Neuronal stem cell (in vitro differentiated cells): Measurements from ENCODE around the gene SYT1.
A peak's percentile ranks its signal among the peaks of the same experiment; 100 is the strongest.

Source experiments
- DNase-seq: peaks from one replicate; pipeline ENCODE4 v3.0.0-alpha.2; 2013; ENCODE audit warnings: low spot score
- H2AFZ ChIP-seq: one replicate; pipeline ENCODE4 v1.6.1; 2013; ENCODE audit warnings: mild to moderate bottlenecking, low read length, inconsistent platforms
- H2AK5ac ChIP-seq: 2 replicates; pipeline ENCODE4 v1.6.1; 2013; ENCODE audit warnings: low read depth, mild to moderate bottlenecking, inconsistent platforms, low read length, moderate library complexity, mixed read lengths
- H2BK120ac ChIP-seq: 2 replicates; pipeline ENCODE4 v1.6.1; 2013; ENCODE audit warnings: low read depth, mild to moderate bottlenecking, inconsistent platforms, low read length, moderate library complexity, mixed read lengths
- H2BK12ac ChIP-seq: one replicate; pipeline ENCODE4 v1.6.1; 2013; ENCODE audit warnings: low read length, inconsistent platforms
- H2BK15ac ChIP-seq: 2 replicates; pipeline ENCODE4 v1.6.1; 2013; ENCODE audit warnings: mild to moderate bottlenecking, low read length, inconsistent platforms, mixed read lengths
- H2BK5ac ChIP-seq: one replicate; pipeline ENCODE4 v1.6.1; 2013; ENCODE audit warnings: inconsistent platforms, mild to moderate bottlenecking, low read length, moderate library complexity
- H3K14ac ChIP-seq: one replicate; pipeline ENCODE4 v1.6.1; 2013; ENCODE audit warnings: low read length, inconsistent platforms
- H3K18ac ChIP-seq: 2 replicates; pipeline ENCODE4 v1.6.1; 2013; ENCODE audit warnings: low read length, inconsistent platforms
- H3K23ac ChIP-seq: 2 replicates; pipeline ENCODE4 v1.6.1; 2013; ENCODE audit warnings: low read depth, mild to moderate bottlenecking, mixed read lengths, low read length, inconsistent platforms; ENCODE audit not compliant: poor library complexity
- H3K27ac ChIP-seq: replicated peaks from 3 replicates; pipeline ENCODE4 v1.5.1; 2013; ENCODE audit warnings: low read length, inconsistent platforms
- H3K27me3 ChIP-seq, 3 experiments: 2 replicates each; pipeline ENCODE4 v1.6.1; 2013; ENCODE audit warnings: low read length in 3 of 3, mild to moderate bottlenecking in 2 of 3, inconsistent platforms in 1 of 3, low read depth in 1 of 3, mixed read lengths in 1 of 3, moderate library complexity in 1 of 3; ENCODE audit not compliant: control insufficient read depth in 3 of 3, insufficient read depth in 3 of 3
- H3K36me3 ChIP-seq, 2 donors: replicated peaks in 1 of 2; 2 replicates each; pipeline ENCODE4 v1.6.1; 2013; ENCODE audit warnings: low read length in 2 of 2; ENCODE audit not compliant: control insufficient read depth in 2 of 2, insufficient read depth in 2 of 2
- H3K4ac ChIP-seq: 2 replicates; pipeline ENCODE4 v1.6.1; 2013; ENCODE audit warnings: inconsistent platforms, mild to moderate bottlenecking, low read length, moderate library complexity
- H3K4me1 ChIP-seq, 2 donors: 1 replicate in 1 of 2; 2 replicates in 1 of 2; pipeline ENCODE4 v1.6.1; 2013; ENCODE audit warnings: low read length in 2 of 2, low read depth in 1 of 2; ENCODE audit not compliant: control insufficient read depth in 2 of 2, insufficient read depth in 1 of 2
- H3K4me2 ChIP-seq: one replicate; pipeline ENCODE4 v1.6.1; 2013; ENCODE audit warnings: mild to moderate bottlenecking, low read length, inconsistent platforms; ENCODE audit not compliant: insufficient read depth, poor library complexity, severe bottlenecking
- H3K4me3 ChIP-seq, 2 donors: 2 replicates each; pipeline ENCODE4 v1.5.1; 2013; ENCODE audit warnings: low read length in 2 of 2, mild to moderate bottlenecking in 2 of 2, inconsistent platforms in 1 of 2, moderate library complexity in 1 of 2
- H3K79me1 ChIP-seq: one replicate; pipeline ENCODE4 v1.6.1; 2013; ENCODE audit warnings: low read depth, mild to moderate bottlenecking, inconsistent platforms, low read length, moderate library complexity
- H3K9ac ChIP-seq: one replicate; pipeline ENCODE4 v1.6.1; 2013; ENCODE audit warnings: mild to moderate bottlenecking, low read depth, low read length, inconsistent platforms; ENCODE audit not compliant: poor library complexity
- H3K9me3 ChIP-seq, 2 donors: replicated peaks in 1 of 2; 2 replicates each; pipeline versions ENCODE3 to v1.6.1; 2013; ENCODE audit warnings: low read length in 2 of 2, mild to moderate bottlenecking in 2 of 2, inconsistent platforms in 1 of 2, low read depth in 1 of 2, mixed read lengths in 1 of 2, moderate library complexity in 1 of 2; ENCODE audit not compliant: control insufficient read depth in 2 of 2, insufficient read depth in 1 of 2
- H4K8ac ChIP-seq: one replicate; pipeline ENCODE4 v1.6.1; 2013; ENCODE audit warnings: low read depth, mild to moderate bottlenecking, inconsistent platforms, low read length, moderate library complexity
- H4K91ac ChIP-seq: one replicate; pipeline ENCODE4 v1.6.1; 2013; ENCODE audit warnings: low read length, low read depth, mild to moderate bottlenecking, inconsistent platforms; ENCODE audit not compliant: poor library complexity
- WGBS, 2 donors: extraction: QIAGEN DNeasy Blood & Tissue Kit; methylation state at CpG; one replicate each; pipeline ENCODE4 v1.1.7; 2013; ENCODE audit warnings: missing lambda C conversion rate in 2 of 2, mixed read lengths in 1 of 2; ENCODE audit not compliant: insufficient read length in 2 of 2, insufficient replicate concordance in 1 of 2; ENCODE audit errors: extremely low coverage in 2 of 2; 5-methylcytosine and 5-hydroxymethylcytosine counted together

The SYT1 gene

DNA sequence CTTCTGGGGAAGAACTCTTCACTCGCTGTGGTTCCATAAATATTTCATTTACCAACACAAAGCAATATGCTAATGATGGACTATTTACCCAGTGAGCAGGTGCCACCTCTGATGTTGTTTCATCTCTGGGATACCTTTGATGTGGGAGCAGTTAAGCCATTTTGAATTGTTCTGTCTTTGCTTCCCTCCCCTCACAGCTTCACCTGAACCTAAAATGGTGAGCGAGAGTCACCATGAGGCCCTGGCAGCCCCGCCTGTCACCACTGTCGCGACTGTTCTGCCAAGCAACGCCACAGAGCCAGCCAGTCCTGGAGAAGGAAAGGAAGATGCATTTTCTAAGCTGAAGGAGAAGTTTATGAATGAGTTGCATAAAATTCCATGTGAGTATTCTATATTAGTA lies 352.7 kb downstream of the SYT1 start:
- DNase-seq: no peak
- Histone ChIP-seq H3K9me3 (peaks cover 5 to 18% of the 10 kb centered on the region in 2 donors), H3K4ac (no peak overlapping the region), H3K14ac (peak overlapping the region; percentile 82), H3K79me1 (peaks cover 3% of the 10 kb centered on the region), H2BK15ac (no peak overlapping the region), H3K27me3 (no peaks in the 10 kb centered on the region), H2BK12ac (no peak overlapping the region), H3K4me1 (no peaks in the 10 kb centered on the region), H2AFZ (no peak overlapping the region), H2BK120ac (no peak overlapping the region), H3K9ac (no peak overlapping the region), H4K8ac (no peak overlapping the region), H3K27ac (no peak overlapping the region), H3K36me3 (peaks cover 0 to 3% of the 10 kb centered on the region in 2 donors), H2AK5ac (no peak overlapping the region), H4K91ac (no peak overlapping the region), H3K23ac (no peak overlapping the region), H2BK5ac (no peak overlapping the region), H3K4me2 (no peak overlapping the region), H3K4me3 (no peak overlapping the region), H3K18ac (no peak overlapping the region)
- no CpG with 5 or more reads among the region's 6 CpGs for WGBS, 2 donors

DNA sequence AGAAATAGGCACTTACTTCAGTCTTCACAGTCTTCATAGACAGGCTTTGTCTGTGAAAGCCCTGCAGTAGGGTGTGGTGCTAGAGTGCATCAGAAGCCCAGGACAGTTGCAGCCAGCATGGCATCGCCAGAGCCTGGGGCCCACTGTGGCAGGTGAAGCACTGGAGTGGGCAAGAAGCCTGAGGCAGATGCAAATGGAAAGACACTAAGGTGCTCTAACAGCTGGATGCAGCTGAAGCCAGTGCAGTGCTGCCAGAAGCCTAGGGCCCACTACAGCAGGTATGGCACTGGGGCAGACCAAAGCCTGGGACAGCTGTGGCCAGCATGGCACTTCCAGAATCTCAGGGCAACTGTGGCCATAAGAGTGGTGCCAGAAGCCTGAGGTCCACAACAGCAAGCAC lies 358.6 kb downstream of the SYT1 start:
- no peak overlapping the region for H2BK5ac ChIP-seq
- H3K14ac ChIP-seq: no peak overlapping the region
- peaks cover 0 to 2% of the 10 kb centered on the region in 2 donors for H3K36me3 ChIP-seq
- no peak overlapping the region for H3K23ac ChIP-seq
- H3K4me1 ChIP-seq: no peaks in the 10 kb centered on the region
- no CpG with 5 or more reads among the region's 1 CpG for WGBS, 2 donors
- no peak overlapping the region for H3K18ac ChIP-seq
- H3K27ac ChIP-seq: no peak overlapping the region
- no peak overlapping the region for H3K9ac ChIP-seq
- H4K91ac ChIP-seq: no peak overlapping the region
- no peak overlapping the region for H2AFZ ChIP-seq
- peaks cover 3% of the 10 kb centered on the region for H3K79me1 ChIP-seq
- peak overlapping the region in 1 of 2 donors; percentile 0 for H3K4me3 ChIP-seq
- DNase-seq: no peak
- H3K4ac ChIP-seq: no peak overlapping the region
- no peak overlapping the region for H2BK120ac ChIP-seq
- H3K27me3 ChIP-seq: no peaks in the 10 kb centered on the region
- H2BK15ac ChIP-seq: no peak overlapping the region
- H2AK5ac ChIP-seq: no peak overlapping the region
- no peak overlapping the region for H3K4me2 ChIP-seq
- peaks cover 3 to 26% of the 10 kb centered on the region in 2 donors for H3K9me3 ChIP-seq
- H2BK12ac ChIP-seq: no peak overlapping the region
- H4K8ac ChIP-seq: no peak overlapping the region

DNA sequence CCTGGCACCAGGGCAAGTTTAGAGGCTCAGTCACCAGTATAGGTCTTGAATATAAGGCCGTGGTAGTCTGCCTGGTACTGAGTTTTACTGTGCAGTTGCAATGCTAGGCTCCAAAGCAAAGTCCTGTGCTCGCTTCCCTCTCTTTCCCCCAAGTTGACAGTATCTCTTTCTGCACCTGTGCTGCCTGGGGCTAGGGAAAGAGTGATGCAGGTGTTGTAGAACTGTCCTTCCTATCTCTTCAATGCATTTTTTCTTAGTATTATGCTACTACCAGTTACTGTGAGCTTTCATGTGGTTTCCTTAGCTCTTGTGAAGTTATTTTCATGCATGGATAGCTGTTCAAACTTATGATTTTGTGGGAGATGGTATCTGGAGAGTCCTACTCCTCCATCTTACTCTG lies 359.2 kb downstream of the SYT1 start:
- Histone ChIP-seq H4K8ac (no peak overlapping the region), H3K27me3 (no peaks in the 10 kb centered on the region), H4K91ac (no peak overlapping the region), H3K4me3 (no peak overlapping the region), H3K4me2 (no peak overlapping the region), H2AFZ (no peak overlapping the region), H2AK5ac (no peak overlapping the region), H3K14ac (no peak overlapping the region), H3K18ac (no peak overlapping the region), H2BK12ac (no peak overlapping the region), H3K36me3 (peaks cover 0 to 2% of the 10 kb centered on the region in 2 donors), H3K79me1 (peaks cover 3% of the 10 kb centered on the region), H3K9ac (no peak overlapping the region), H3K9me3 (peaks cover 1 to 22% of the 10 kb centered on the region in 2 donors), H3K23ac (no peak overlapping the region), H2BK120ac (no peak overlapping the region), H3K4me1 (no peaks in the 10 kb centered on the region), H3K27ac (no peak overlapping the region), H3K4ac (no peak overlapping the region), H2BK5ac (no peak overlapping the region), H2BK15ac (no peak overlapping the region)
- no CpG with 5 or more reads among the region's 2 CpGs for WGBS, 2 donors
- no peak for DNase-seq

DNA sequence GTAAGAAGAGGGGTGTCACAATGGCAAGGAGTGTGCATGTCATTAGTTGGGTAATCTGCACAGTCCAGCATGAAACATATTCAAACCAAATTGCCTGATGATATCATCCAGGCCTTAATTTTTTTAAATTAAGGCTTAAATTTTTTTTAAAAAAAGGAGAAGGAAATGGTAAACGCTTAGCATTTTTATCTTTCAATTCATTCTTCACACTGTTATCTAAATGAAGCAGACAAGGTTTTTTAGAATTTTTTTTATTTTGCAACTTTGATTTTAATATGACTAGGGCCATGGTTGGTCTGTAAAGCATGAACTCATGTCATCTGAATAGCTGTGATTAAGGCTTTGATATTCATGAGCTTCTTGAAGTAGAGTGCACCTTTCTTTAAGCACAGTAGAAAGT lies 362.5 kb downstream of the SYT1 start:
- Histone ChIP-seq H2AFZ (no peak overlapping the region), H2BK15ac (no peak overlapping the region), H2BK12ac (no peak overlapping the region), H2BK5ac (no peak overlapping the region), H3K4me1 (no peaks in the 10 kb centered on the region), H3K4me3 (no peak overlapping the region), H2AK5ac (no peak overlapping the region), H3K9ac (no peak overlapping the region), H3K23ac (no peak overlapping the region), H2BK120ac (no peak overlapping the region), H4K91ac (no peak overlapping the region), H3K79me1 (peaks cover 3% of the 10 kb centered on the region), H3K4ac (no peak overlapping the region), H4K8ac (no peak overlapping the region), H3K27me3 (no peaks in the 10 kb centered on the region), H3K36me3 (peaks cover 0 to 2% of the 10 kb centered on the region in 2 donors), H3K27ac (no peak overlapping the region), H3K18ac (no peak overlapping the region), H3K4me2 (no peak overlapping the region), H3K9me3 (peaks cover 0 to 9% of the 10 kb centered on the region in 2 donors), H3K14ac (no peak overlapping the region)
- WGBS, 2 donors: no CpG with 5 or more reads among the region's 1 CpG
- DNase-seq: no peak
